Hepatocyte (in vitro differentiated cells): ENCODE measurements around the gene ENTPD3. TPM values are rescaled to one million over a fixed set of nuclear protein-coding genes. Genes with fewer than 3 reads are reported as not detected.
A peak's percentile ranks its signal among the peaks of the same experiment; 100 is the strongest.

Experiments used
- DNase-seq: peaks from one replicate; pipeline ENCODE4 v3.0.0-alpha.2; 2016; ENCODE audit warnings: low spot score
- H2AFZ ChIP-seq: fragments of 200-600 bp; sonication (generic); 2 replicates; pipeline ENCODE4 v1.6.0; 2016; ENCODE audit warnings: antibody characterized with exemption, mild to moderate bottlenecking
- H3K27ac ChIP-seq: fragments of 200-600 bp; sonication (generic); 2 replicates; pipeline ENCODE4 v1.5.1; 2016; ENCODE audit warnings: mild to moderate bottlenecking
- H3K27me3 ChIP-seq: fragments of 200-600 bp; sonication (generic); 2 replicates; pipeline ENCODE4 v1.6.1; 2016
- H3K36me3 ChIP-seq: fragments of 200-600 bp; sonication (generic); replicated peaks from 2 replicates; pipeline ENCODE4 v1.5.1; 2016; ENCODE audit warnings: low read depth; ENCODE audit not compliant: insufficient read depth
- H3K4me1 ChIP-seq: fragments of 200-600 bp; sonication (generic); 2 replicates; pipeline ENCODE4 v1.5.1; 2016; ENCODE audit warnings: mild to moderate bottlenecking, moderate library complexity; ENCODE audit not compliant: insufficient read depth
- H3K4me2 ChIP-seq: fragments of 200-600 bp; sonication (generic); 2 replicates; pipeline ENCODE4 v1.6.0; 2016
- H3K4me3 ChIP-seq: fragments of 200-600 bp; sonication (generic); 2 replicates; pipeline ENCODE4 v1.5.1; 2016; ENCODE audit warnings: mild to moderate bottlenecking
- H3K79me2 ChIP-seq: fragments of 200-600 bp; sonication (generic); 2 replicates; pipeline ENCODE4 v1.6.0; 2017; ENCODE audit warnings: mild to moderate bottlenecking
- H3K9me2 ChIP-seq: fragments of 200-600 bp; sonication (generic); replicated peaks from 2 replicates; pipeline ENCODE4 v1.6.0; 2017; ENCODE audit warnings: mild to moderate bottlenecking; ENCODE audit not compliant: insufficient read depth
- H3K9me3 ChIP-seq: fragments of 200-600 bp; sonication (generic); 2 replicates; pipeline ENCODE4 v1.5.1; 2016; ENCODE audit warnings: low read depth, mild to moderate bottlenecking
- H4K20me1 ChIP-seq: fragments of 200-600 bp; sonication (generic); 2 replicates; pipeline ENCODE4 v1.6.0; 2016; ENCODE audit warnings: mild to moderate bottlenecking; ENCODE audit not compliant: insufficient read depth, poor library complexity, severe bottlenecking
- CTCF ChIP-seq: fragments of 200-600 bp; sonication (generic); IDR thresholded peaks from 2 replicates; pipeline ENCODE4 v1.5.1; 2016; ENCODE audit warnings: antibody characterized with exemption, mild to moderate bottlenecking; ENCODE audit not compliant: poor library complexity
- EZH2 ChIP-seq: fragments of 200-600 bp; sonication (generic); IDR thresholded peaks from 2 replicates; pipeline ENCODE4 v1.6.1; 2016; ENCODE audit warnings: antibody characterized with exemption, mild to moderate bottlenecking, borderline replicate concordance
- EZH2phosphoT487 ChIP-seq: fragments of 200-600 bp; sonication (generic); IDR thresholded peaks from one replicate; pipeline ENCODE4 v1.6.1; 2018; ENCODE audit warnings: antibody characterized with exemption, mild to moderate bottlenecking, low read depth, moderate library complexity; ENCODE audit not compliant: unreplicated experiment, severe bottlenecking
- WGBS: methylation state at CpG from one replicate; pipeline ENCODE4 v1.1.6; 2016; ENCODE audit warnings: low lambda C conversion rate; ENCODE audit errors: missing lambda C conversion rate; 5-methylcytosine and 5-hydroxymethylcytosine counted together
- polyA plus RNA-seq: library from polyadenylated mRNA; unstranded; fragments of >200 nt; fragmentation: Nextera tagmentation; extraction: Ambion mirVana; gene quantifications from 2 replicates; pipeline ENCODE4 v1.2.1, GENCODE V29; 2016
- total RNA-seq: library from RNA; depleted of rRNA; stranded (reverse); fragments of >200 nt; gene quantifications from 2 replicates; pipeline ENCODE4 v1.2.3, GENCODE V29; 2014

The ENTPD3 gene
- total and polyA plus RNA-seq, 2 experiments from 2014 or later, result 1.7 to 2.4 TPM

GRCh38 chr3:40386213-40386612 is 771 bp upstream of the ENTPD3 start:
- Histone ChIP-seq H3K27ac (no peak overlapping the region), H4K20me1 (no peaks in the 10 kb centered on the region), H3K4me1 (no peaks in the 10 kb centered on the region), H3K9me2 (no peaks in the 10 kb centered on the region), H3K4me2 (peak overlapping the region; percentile 96), H3K36me3 (no peaks in the 10 kb centered on the region), H2AFZ (no peak overlapping the region), H3K79me2 (no peaks in the 10 kb centered on the region), H3K9me3 (no peaks in the 10 kb centered on the region), H3K4me3 (no peak overlapping the region), H3K27me3 (peaks cover 29% of the 10 kb centered on the region)
- TF ChIP-seq EZH2phosphoT487 (no peak), EZH2 (no peak), CTCF (no peak)
- no peak for DNase-seq
- 94% methylated on average over 3 of the region's 3 CpGs for WGBS

GRCh38 chr3:40387895-40388254 is 891 bp downstream of the ENTPD3 start:
- H3K4me2 ChIP-seq, result peak overlapping the region; percentile 96

GRCh38 chr3:40396406-40396805 is 9.4 kb downstream of the ENTPD3 start:
- DNase-seq, result no peak
- no peak overlapping the region for H3K4me3 ChIP-seq
- H2AFZ ChIP-seq, result no peak overlapping the region
- no peaks in the 10 kb centered on the region for H3K36me3 ChIP-seq
- peaks cover 3% of the 10 kb centered on the region for H3K4me1 ChIP-seq
- 59% methylated on average over 5 of the region's 5 CpGs for WGBS
- H3K9me3 ChIP-seq, result no peaks in the 10 kb centered on the region
- no peak overlapping the region for H3K27ac ChIP-seq
- H3K9me2 ChIP-seq, result no peaks in the 10 kb centered on the region
- H3K79me2 ChIP-seq, result no peaks in the 10 kb centered on the region
- H4K20me1 ChIP-seq, result no peaks in the 10 kb centered on the region
- H3K27me3 ChIP-seq, result no peaks in the 10 kb centered on the region
- no peak overlapping the region for H3K4me2 ChIP-seq
- TF ChIP-seq EZH2 (no peak), EZH2phosphoT487 (no peak), CTCF (no peak)

More at GRCh38 chr3:40387895-40388254, 891 bp downstream of the ENTPD3 start:
- Histone ChIP-seq H3K4me1 (no peaks in the 10 kb centered on the region), H4K20me1 (no peaks in the 10 kb centered on the region), H3K27ac (no peak overlapping the region), H3K27me3 (peaks cover 29% of the 10 kb centered on the region), H3K36me3 (no peaks in the 10 kb centered on the region), H2AFZ (no peak overlapping the region), H3K4me3 (no peak overlapping the region), H3K9me2 (no peaks in the 10 kb centered on the region), H3K79me2 (no peaks in the 10 kb centered on the region), H3K9me3 (no peaks in the 10 kb centered on the region)
- WGBS, result 73% methylated on average over 10 of the region's 10 CpGs
- no peak for TF ChIP-seq EZH2
- no peak for TF ChIP-seq CTCF
- TF ChIP-seq EZH2phosphoT487, result no peak
- no peak for DNase-seq

- Histone ChIP-seq H3K27ac (no peak overlapping the region), H3K79me2 (no peaks in the 10 kb centered on the region), H3K4me3 (no peak overlapping the region), H4K20me1 (no peaks in the 10 kb centered on the region), H3K9me2 (no peaks in the 10 kb centered on the region), H3K4me2 (no peak overlapping the region), H3K36me3 (no peaks in the 10 kb centered on the region), H3K9me3 (no peaks in the 10 kb centered on the region), H2AFZ (no peak overlapping the region), H3K27me3 (no peaks in the 10 kb centered on the region), H3K4me1 (peaks cover 3% of the 10 kb centered on the region)
- no peak for DNase-seq
- WGBS, result 91% methylated on average over 4 of the region's 4 CpGs
- TF ChIP-seq CTCF, result no peak
- no peak for TF ChIP-seq EZH2phosphoT487
- TF ChIP-seq EZH2, result no peak
Observed at GRCh38 chr3:40397129-40397528, 10.1 kb downstream of the ENTPD3 start.
